GM19467 (cell line): ENCODE measurements around the gene RIC3.

Source experiments
- ATAC-seq: cut with Tn5 transposase; IDR thresholded peaks from one replicate; pipeline ENCODE4 v1.9.1; 2021; ENCODE audit warnings: mild to moderate bottlenecking, moderate library complexity; ENCODE audit not compliant: unreplicated experiment

The RIC3 gene

DNA sequence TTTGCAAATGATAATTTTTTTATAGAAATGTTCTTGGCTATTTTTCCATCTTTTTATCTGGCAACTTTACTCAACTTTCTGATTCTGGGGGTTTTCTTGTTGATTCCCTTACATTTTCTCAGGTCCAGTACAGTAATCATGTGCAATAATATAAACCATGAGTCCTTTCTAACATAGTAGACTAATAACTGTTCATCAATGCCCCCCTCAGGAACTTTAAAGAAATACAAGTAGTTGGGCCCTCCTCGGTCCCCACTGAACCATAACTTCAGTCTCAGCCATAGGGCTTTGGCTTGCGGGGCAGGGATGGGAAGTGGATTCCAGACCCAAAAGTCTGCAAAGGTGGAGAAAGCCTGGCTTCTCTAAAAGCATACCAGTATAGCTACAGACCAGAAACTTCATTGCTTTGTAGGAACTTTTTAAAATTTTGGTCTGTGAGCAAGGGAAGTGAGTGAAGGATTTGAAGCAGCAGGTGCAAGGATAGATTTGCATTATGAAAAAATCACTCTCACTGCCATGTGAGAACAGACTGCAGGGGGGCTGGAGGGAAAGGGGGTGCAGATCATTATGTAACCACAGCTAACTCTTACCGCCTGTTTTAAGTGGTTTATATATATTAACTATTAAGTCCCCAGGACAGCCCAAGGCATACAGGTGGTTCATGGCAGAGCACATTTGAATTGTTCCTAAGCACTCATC lies 98.3 kb downstream of the RIC3 start:
- ATAC-seq, result no peak

DNA sequence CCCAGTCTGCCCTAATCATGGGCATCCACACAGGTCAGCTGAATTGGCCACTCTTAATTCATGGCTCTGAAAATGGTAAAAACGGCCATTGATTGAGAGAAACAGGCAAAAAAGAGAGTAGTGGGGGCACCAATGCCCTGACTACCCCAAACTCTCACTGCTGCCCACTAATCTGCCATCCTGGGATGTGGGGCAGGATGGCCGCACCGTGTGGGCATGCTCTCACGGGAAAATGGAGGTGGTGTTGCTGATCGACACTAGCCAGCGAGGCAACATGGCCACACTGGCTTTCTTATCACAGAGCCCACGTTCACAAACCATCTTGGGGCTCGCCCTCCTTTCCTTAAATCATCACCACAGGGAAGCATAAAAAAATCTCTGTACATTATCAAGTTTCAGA lies 99.1 kb downstream of the RIC3 start:
- no peak for ATAC-seq

DNA sequence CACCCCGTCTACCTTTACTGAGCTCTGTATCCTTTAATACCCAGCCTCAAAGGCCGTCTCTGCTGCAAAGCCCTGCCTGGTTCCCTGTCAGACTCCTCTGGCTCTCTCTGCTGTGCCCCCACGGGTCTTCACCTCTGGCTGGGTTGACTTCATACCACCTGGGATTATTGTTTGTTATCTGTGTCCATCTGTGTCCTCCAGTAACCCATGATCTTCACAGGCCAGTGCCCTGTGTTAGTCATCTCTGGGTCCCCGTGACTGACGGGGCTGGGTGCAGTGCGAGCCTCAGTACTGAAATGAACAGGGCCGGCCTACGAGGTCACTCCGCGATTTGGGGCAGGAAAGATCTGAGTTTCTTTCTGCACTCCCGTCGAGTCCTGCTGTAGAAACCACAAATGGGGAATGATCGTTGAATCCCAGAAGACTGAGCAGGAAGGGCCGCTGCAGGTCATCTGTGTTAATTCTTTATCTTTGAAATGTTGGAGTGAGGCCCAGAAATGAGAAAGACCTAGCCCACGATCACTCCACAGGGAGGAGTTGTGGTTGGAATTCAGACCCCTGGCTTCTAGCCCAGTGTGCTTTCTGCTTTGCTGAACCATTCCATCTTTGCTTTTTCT lies 100.1 kb downstream of the RIC3 start:
- ATAC-seq, result no peak

DNA sequence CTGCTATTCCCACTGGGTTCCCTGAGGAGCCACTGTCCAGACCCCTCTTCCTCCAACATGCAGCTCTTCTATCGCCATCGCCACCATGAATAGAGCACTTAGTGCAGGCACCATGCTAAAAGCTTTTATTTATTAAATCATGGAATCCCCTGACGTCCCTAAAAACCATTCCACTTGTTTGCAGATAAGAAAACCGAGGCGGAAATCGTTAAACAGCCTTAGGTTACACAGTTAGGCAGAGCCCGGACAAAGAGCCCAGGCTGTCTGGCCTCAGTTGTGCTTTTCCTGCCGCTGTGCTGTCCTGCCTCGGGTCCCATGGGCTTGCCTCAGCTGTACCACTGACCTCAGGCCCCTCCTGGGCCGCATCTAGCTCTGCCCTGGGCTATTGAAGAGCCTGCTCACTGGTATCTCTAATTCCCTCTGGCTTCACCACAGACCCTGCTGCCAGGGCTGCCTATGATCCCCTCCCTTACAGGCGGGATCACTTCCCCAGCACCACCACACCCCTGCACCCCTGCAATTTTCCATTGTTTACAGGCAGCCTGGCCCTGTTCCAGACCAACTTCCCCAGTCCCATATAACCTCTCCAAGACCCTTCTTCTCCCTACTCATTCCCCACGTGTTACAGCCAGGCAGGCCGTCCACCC lies 100.8 kb downstream of the RIC3 start:
- ATAC-seq, result no peak

DNA sequence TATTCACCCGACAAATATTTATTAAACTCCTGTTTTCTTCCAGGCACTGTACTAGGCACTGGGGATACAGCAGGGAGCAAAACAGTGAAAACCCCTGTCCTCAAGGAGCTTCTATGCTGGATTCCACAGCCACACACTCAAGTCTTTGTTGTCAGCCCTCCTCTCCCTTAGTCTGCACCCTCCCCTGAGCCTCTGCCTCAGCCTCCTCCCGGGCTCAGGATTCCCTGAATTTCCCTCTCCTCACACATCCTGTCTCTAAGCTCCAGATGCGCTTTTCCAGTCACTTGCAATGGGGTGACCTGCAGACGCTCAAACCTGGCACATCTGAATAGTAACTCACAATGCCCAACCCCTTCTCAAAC lies 101.3 kb downstream of the RIC3 start:
- ATAC-seq, result no peak

DNA sequence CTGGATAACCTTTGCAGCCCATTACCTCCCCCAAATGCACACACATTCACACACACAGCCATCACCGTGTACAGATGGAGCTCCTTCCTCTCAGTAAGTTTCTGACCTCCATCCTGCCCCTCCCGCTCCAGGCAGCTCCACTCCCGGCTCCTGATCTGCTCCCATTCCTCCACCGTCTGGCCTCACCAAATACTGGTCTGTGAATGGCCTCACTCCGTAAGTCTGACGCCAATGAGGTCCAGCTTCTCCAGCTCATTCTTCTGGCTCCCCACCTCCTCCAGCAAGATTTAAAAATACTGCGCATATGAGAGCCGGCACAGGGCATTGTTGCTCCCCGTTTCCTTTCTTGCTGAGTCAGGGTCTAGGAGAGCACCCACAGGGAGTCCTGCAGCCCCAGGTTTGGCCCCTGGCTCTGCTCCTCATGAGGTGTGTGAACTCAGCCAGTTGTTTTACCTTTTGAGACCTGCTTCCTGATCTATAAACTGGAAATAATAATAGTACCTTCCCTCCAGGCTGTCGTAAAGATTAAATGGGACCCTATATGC lies 101.8 kb downstream of the RIC3 start:
- ATAC-seq, result no peak

DNA sequence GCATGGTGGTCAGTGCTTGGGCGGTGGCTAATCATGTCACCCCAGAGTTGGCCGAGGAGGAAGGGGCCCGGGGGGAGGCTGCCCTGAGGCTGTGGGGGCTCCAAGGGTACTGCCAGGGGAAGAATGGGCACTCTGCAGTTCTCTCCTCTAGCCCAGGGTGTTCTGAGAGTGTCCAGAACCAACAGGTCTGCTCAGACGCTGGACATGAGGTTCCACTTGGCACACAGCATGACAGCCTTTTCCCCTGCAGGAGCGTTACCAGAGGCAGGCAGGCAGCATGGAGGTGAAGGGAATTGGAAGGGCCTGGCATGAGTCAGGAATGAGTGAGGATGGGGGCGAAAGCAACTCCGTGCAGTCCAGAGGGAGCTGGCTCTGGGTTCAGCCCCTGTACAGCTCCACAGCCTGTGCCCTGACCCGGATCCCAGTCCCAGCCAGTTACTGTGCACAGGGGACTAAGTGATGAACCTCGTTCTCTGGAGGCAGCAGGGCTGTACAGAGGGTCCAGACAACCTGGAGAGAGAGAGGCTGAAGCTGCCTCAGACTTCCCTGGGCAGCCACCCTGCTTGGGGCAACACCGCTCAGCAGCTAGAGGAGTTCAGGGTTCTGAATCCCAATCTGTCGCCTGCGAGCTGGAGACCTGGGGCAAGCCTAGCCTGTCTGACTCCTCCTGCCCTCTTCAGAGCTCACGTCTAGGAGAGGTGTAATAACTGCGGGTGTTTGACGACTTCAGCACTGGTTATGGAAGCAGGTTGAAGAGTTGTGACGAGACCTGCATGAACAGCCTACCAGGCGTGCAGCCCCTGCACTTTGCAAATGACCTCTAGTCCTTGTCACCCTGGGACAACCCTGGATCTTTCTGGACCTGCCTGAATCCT lies 102.6 kb downstream of the RIC3 start:
- ATAC-seq, result no peak

DNA sequence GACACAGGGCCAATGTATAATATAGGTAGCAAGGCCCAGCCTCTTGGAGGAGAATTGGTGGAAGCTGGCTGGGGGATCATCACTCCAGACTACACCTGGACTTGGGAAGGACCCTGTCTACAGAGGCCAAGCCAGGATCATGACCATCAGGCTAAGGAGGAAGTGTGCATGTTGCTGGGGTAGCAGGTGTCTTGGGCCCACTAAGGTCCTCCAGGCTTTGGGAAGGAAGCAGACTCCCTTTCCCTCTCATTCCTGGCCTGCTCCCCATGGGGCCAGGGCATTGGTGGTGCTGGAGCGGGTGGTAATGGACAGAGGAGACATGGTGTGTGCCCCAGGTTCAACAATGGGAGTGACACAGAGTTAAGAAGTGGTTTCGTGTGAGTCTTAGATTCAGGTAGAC lies 103.8 kb downstream of the RIC3 start:
- ATAC-seq, result no peak

DNA sequence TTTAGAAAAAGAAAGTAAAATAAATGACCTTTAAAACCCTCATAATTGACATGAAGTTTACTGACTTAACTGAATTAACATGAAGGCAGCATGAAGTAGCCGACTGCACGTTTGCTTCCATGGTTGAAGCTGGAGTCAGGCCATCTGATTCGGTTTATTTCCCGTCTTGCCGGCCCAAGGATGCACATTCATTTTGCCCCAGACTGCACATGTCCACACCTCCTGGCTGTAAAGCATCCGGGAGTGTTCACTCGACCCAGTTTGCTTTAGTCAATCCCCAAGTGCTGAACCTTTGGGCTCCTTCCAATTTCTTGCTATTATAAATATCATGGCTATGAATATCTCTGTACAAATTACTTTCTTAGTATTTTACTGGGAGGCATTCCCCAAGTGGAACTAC lies 105.5 kb downstream of the RIC3 start:
- ATAC-seq, result no peak

DNA sequence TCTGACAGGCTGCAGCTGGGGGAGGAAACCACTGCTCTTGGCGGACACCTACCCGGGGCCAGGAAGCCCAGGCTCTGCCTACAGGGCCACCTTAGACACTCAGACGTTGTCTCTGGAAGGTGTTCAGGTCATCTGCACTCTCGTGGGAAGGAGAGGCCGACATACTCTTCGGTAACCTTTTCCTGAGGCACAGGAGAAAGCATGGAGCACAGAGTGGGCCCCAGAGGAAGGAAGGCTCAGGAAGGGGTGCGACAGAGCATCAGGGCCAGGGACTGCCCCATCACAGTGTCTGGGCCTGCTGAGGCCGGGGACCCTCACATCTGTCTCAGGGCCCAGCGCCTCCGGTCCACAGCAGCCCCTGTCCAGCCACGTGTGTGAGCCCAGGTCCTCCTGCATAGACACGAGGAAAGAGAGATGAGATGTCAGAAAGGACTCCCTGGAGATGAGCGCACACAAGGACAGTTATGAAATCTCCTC lies 106.0 kb downstream of the RIC3 start:
- ATAC-seq, result no peak

DNA sequence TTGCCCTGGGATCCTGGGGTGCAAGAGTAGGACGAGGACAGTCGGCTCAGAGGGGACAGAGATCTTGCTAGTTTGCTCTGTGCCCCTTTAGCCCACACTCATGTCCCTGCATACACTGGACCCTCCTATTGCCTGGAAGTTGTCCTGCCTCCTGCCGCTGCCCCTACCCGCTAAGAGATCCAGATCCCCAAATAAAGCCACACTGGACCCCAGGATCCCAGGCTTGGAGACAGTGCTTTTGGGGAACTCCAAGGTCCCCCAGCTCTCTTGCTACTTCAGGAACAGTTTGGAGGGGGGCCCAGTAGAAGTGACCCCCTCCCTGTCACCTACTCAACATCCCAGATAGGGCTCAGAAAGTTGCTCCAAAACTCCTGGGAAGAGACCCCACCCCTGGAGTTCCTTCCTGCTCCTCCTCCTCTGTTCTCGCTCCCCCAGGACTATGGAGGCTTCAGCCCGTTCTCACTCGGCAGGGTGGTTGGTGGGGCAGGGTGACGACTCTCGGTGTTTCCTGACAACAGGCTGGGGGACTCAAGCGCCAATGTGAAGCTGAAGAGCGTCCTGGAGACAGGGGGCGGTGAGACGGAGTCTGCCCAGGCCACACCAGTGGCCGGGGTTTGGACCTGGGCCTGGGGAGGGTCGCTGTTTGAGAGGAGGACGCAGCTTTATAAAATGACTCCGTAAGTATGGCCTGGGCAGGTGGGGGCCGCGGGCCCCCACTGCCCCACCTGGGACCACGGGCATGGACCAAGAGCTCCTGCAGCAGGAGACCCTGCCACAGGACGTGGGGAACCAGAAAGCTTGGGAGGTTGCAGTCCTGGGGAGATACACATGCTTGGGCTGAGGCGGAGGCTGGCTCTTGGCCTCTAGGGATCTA lies 107.0 kb downstream of the RIC3 start:
- ATAC-seq, result no peak

DNA sequence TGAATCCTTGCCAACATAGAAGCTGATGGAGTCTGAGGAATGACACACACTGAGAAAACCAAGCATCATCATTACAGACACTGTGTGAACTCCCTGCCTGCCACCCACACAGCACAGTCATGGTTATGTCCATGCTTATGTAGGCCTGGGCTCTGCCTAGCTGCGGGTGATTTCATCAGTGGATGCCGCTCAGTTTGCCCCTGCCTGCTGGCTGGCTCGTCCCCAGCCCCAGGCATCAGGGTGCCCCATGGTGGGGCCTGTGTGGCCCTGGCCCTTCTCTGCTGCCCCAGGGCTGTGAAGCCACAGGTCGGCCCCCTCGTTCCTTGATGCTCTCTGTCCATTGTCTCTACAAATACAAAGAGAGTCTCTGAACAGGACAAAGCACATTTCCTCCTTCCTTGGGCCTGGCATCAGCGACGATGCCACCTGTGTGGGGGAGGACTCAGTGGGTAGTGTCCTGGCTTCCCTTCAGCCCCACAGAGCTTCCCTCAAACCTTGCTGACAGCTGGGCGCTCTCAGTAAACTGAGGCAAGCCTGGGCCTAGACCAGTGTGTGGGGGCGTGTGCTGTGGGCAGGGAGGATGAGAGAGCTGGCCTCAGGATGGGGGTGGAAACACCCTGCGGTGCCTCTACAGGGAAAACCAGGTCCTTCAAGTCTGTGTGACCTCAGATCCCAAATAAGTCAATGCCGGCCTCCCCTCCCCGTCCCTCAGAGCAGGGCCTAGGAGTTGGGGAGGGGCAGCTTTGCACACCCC lies 107.8 kb downstream of the RIC3 start:
- ATAC-seq, result no peak

DNA sequence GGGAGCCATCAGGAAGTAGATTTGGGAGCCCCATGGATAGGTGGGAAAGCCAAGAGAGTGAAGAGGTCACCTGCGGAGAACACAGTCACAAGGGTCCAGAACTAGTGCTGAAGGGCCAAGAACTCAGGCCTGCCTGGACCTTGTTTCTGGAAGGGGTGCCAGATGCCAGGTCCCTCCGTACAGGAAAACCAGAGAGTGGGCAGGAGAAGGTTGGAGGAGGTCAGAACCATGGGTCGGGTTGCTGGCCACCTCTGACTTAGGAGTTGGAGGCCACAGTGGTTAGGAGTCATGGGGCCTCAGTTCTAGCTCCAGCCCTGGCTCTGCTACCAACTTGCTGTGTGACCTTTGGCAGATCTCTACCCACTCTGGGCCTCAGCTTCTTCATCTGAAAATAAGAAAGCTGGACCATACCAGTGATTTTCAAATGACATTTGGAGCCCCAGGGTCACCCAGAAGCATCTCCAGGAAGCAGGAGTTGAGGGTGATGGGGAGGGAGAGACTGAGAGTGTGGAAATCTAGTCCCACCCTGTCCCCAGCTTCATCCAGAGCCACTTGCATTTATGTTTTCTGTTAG lies 108.6 kb downstream of the RIC3 start:
- no peak for ATAC-seq

DNA sequence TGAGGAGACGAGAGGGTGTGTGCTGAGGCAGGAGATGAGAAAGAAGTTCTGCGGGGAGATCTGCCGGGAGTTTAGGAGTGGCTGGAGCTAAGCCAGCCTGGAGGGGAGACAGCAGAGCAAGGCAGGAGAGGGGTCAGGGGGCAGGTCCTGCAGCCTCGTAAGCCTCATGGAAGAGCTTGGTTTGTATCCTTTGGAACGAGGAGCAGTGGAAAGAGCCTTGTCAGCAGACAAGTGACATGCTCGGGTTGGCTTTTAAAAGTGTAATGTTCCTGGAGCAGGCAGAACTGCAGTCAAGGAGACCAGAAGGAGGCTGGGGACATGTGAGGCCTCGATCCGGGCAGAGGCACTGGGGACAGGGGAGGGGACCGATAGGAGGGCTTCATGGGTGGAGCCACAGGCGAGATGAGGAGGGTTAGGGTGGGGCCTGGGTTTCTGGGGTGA lies 109.2 kb downstream of the RIC3 start:
- ATAC-seq, result no peak

DNA sequence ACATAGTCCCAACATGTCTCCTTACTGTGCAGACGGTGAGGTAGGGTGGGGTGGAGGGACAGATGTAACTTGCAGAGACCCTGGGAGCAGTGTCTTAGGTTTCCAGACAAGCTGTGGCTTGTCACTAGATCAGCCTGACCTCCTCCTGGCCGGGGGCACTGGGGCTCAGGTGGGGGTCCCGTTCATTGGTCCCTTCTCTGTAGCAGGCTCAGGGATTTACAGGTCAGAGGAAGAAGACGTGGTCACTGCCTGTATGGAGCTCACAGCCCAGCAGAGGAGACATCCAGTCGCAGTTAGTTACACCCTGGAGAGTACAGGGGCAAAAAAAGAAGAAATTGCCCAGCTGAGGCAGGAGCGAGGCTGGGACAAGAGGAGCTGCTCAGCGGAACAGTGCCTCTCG lies 109.8 kb downstream of the RIC3 start:
- ATAC-seq, result no peak

DNA sequence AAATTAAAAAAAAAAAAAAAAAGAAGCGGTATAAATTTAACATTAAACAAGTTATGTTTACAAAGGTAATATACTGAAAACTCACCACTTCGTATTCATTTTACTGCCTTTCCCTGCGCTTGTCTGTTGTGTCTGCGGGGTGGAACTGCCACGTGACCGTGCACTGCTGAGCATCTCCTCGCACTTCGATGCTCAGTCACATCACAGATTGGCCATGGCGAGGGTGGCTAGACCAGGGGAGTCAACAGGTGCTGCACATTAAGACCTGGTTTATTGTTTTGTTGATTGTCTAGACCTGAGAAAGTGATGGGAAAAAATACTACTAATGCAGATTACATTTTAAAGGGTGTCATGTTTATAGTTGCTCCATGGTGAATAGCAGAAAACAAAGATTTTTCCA lies 110.6 kb downstream of the RIC3 start:
- ATAC-seq, result no peak

DNA sequence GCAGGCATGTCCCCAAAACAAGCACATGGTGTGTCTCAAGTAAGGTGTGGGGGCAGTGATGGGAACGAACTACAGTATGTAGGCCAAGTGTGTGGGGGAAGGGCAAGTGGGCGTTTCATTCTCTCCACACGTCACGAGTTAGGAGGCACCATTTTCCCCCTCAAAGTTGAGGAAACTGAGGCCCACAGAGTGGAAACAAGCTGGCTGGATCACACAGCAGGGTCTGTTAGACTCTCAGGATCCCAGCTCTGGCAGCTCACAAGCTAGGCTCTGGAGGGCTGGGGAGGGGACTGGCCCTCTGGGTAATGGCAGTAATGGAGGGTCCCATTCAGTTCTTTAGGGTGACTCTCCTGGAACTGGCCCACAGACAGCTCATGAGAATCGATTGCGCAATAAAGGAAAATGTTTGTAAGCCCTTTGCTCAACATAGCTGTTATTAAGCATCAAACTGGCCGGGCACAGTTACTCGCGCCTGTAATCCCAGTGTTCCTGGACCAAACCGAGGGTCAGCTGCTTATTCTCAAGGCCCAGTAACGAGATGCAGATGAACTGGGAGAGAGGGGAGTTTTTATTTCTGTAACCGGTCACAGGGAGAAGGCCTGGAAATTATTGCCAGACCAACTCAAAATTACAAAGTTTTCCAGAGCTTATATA lies 111.9 kb downstream of the RIC3 start:
- ATAC-seq, result no peak
